Transverse colon (tissue), 4 donors: ENCODE results near the gene CADPS. TPM values are rescaled to one million over a fixed set of nuclear protein-coding genes. Genes with fewer than 3 reads are reported as not detected.

Experiments used
- DNase-seq: peaks from one replicate; pipeline ENCODE4 v3.0.0-alpha.2; 2019
- H3K27ac ChIP-seq, 4 donors: fragments of 200-600 bp; sonication (generic); 2 replicates each; pipeline ENCODE4 v1.5.1; 2016 to 2018; ENCODE audit warnings: inconsistent platforms in 4 of 4
- H3K27me3 ChIP-seq: fragments of 200-600 bp; sonication (generic); 2 replicates; pipeline ENCODE4 v1.5.1; 2017; ENCODE audit warnings: inconsistent platforms
- H3K36me3 ChIP-seq, 4 donors: fragments of 200-600 bp; sonication (generic); 2 replicates each; pipeline ENCODE4 v1.5.1; 2017 to 2019; ENCODE audit warnings: inconsistent platforms in 4 of 4
- H3K4me1 ChIP-seq, 4 donors: fragments of 200-600 bp; sonication (generic); 2 replicates each; pipeline ENCODE4 v1.5.1; 2017 to 2020; ENCODE audit warnings: inconsistent platforms in 4 of 4
- H3K4me3 ChIP-seq, 4 donors: fragments of 200-600 bp; sonication (generic); 1 replicate in 1 of 4; 2 replicates in 3 of 4; pipeline versions ENCODE4 v1.5.1 to v1.6.1; 2017 to 2019; ENCODE audit warnings: inconsistent platforms in 4 of 4
- H3K9me3 ChIP-seq, 2 donors: fragments of 200-600 bp; sonication (generic); 2 replicates each; pipeline ENCODE4 v1.5.1; 2017 to 2019; ENCODE audit warnings: inconsistent platforms in 2 of 2
- CTCF ChIP-seq, 5 experiments: fragments of 200-600 bp in 3 of 5; fragments of 450-650 bp in 2 of 5; sonication (generic) in 3 of 5; IDR thresholded peaks; 1 replicate in 2 of 5; 2 replicates in 3 of 5; pipeline ENCODE4 v1.5.1; 2016 to 2017; ENCODE audit warnings: antibody characterized with exemption in 5 of 5, inconsistent platforms in 3 of 5, mild to moderate bottlenecking in 2 of 5, moderate library complexity in 1 of 5
- EP300 ChIP-seq: sonication (generic); formaldehyde crosslinking; IDR thresholded peaks from one replicate; pipeline ENCODE4 v1.6.1; 2017; ENCODE audit warnings: antibody characterized with exemption, low read depth
- POLR2A ChIP-seq: fragments of 450-650 bp; IDR thresholded peaks from one replicate; pipeline ENCODE4 v1.6.1; 2016; ENCODE audit warnings: antibody characterized with exemption, mild to moderate bottlenecking, moderate library complexity
- POLR2AphosphoS5 ChIP-seq, 3 donors: sonication (generic); formaldehyde crosslinking; IDR thresholded peaks; one replicate each; pipeline ENCODE4 v1.6.1; 2016; ENCODE audit warnings: antibody characterized with exemption in 3 of 3
- WGBS, 2 donors: methylation state at CpG; one replicate each; pipeline ENCODE4 v1.1.5; 2018; ENCODE audit warnings: low coverage in 1 of 2; 5-methylcytosine and 5-hydroxymethylcytosine counted together
- in situ Hi-C, 4 donors: fragments of 200-750 bp; cut with MboI; loops; one replicate each; pipeline versions ENCODE4 v1.15.0 to v1.15.1; 2017; ENCODE audit warnings: low sequenced_read_pairs in 3 of 4, low pct_ligation_motif_present in 1 of 4, low pct_unique_long_range_greater_than_20kb in 1 of 4
- intact Hi-C: fragments of 100-400 bp; cut with DNase I; formaldehyde crosslinking; loops from one replicate; pipeline ENCODE4 v1.15.1; 2023; ENCODE audit warnings: low total_unique reads
- total RNA-seq, 4 donors: library from RNA; depleted of rRNA; stranded (reverse); fragments of >200 nt; gene quantifications; one replicate each; pipeline ENCODE4 v1.1.0, GENCODE V29; 2016

Gene CADPS
- total RNA-seq, 4 donors from 2014 or later, result 1.9 to 22.7 (median 8.9) TPM

- 52 to 67% methylated on average over 1 to 5 of the region's 5 CpGs for WGBS, 2 donors
- peak; percentile 26 for DNase-seq
- Histone ChIP-seq H3K27ac (peak overlapping the region; percentile 76 to 79 (median 78)), H3K27me3 (no peaks in the 10 kb centered on the region), H3K4me3 (no peak overlapping the region), H3K9me3 (no peaks in the 10 kb centered on the region), H3K4me1 (peaks cover 0 to 13% (median 6%) of the 10 kb centered on the region in 4 donors), H3K36me3 (no peaks in the 10 kb centered on the region)
- no peak for TF ChIP-seq CTCF (IDR thresholded peaks at IDR 0.05)
- TF ChIP-seq POLR2AphosphoS5 (IDR thresholded peaks at IDR 0.05), result peak in 1 of 3 donors; percentile 75
- intact Hi-C loops (no loop called here), in situ Hi-C loops (no loop called here)
These were observed 142.9 kb downstream of the CADPS start for GRCh38 chr3:62732183-62732904.

- Histone ChIP-seq H3K4me1 (peaks cover 0 to 10% (median 5%) of the 10 kb centered on the region in 4 donors), H3K36me3 (no peaks in the 10 kb centered on the region), H3K27ac (no peak overlapping the region), H3K4me3 (no peak overlapping the region), H3K9me3 (no peaks in the 10 kb centered on the region), H3K27me3 (no peaks in the 10 kb centered on the region)
- no peak for TF ChIP-seq POLR2AphosphoS5 (IDR thresholded peaks at IDR 0.05)
- no peak for TF ChIP-seq EP300
- intact Hi-C loops (no loop called here), in situ Hi-C loops (no loop called here)
- 68 to 92% methylated on average over 4 to 5 of the region's 5 CpGs for WGBS, 2 donors
- DNase-seq, result no peak
These were observed 147.2 kb downstream of the CADPS start for GRCh38 chr3:62727981-62728380.

GRCh38 chr3:62727536-62727935, 147.7 kb downstream of the CADPS start:
- intact Hi-C loops, result no loop called here
- 86 to 91% methylated on average over 1 of the region's 1 CpG for WGBS, 2 donors
- in situ Hi-C loops, result no loop called here
- TF ChIP-seq POLR2A, result no peak
- no peak for TF ChIP-seq POLR2AphosphoS5 (IDR thresholded peaks at IDR 0.05)
- TF ChIP-seq EP300, result no peak
- TF ChIP-seq CTCF (IDR thresholded peaks at IDR 0.05), result no peak
- no peaks in the 10 kb centered on the region for H3K27me3 ChIP-seq
- no peaks in the 10 kb centered on the region for H3K36me3 ChIP-seq
- H3K4me1 ChIP-seq, result peaks cover 0 to 7% (median 3%) of the 10 kb centered on the region in 4 donors
- no peak overlapping the region for H3K27ac ChIP-seq
- DNase-seq, result no peak
- no peak overlapping the region for H3K4me3 ChIP-seq
- no peaks in the 10 kb centered on the region for H3K9me3 ChIP-seq

GRCh38 chr3:62724503-62724902, 150.7 kb downstream of the CADPS start:
- DNase-seq, result no peak
- Histone ChIP-seq H3K4me1 (no peaks in the 10 kb centered on the region), H3K4me3 (no peak overlapping the region), H3K27me3 (no peaks in the 10 kb centered on the region), H3K27ac (no peak overlapping the region), H3K36me3 (no peaks in the 10 kb centered on the region), H3K9me3 (no peaks in the 10 kb centered on the region)
- in situ Hi-C loops (no loop called here), intact Hi-C loops (no loop called here)
- WGBS, 2 donors, result 73 to 84% methylated on average over 2 to 4 of the region's 4 CpGs
- no peak for TF ChIP-seq EP300
- no peak for TF ChIP-seq POLR2A
- no peak for TF ChIP-seq POLR2AphosphoS5 (IDR thresholded peaks at IDR 0.05)
- no peak for TF ChIP-seq CTCF (IDR thresholded peaks at IDR 0.05)

GRCh38 chr3:62723914-62724217, 151.3 kb downstream of the CADPS start:
- DNase-seq, result no peak
- Histone ChIP-seq H3K4me3 (no peak overlapping the region), H3K4me1 (no peaks in the 10 kb centered on the region), H3K9me3 (no peaks in the 10 kb centered on the region), H3K27me3 (no peaks in the 10 kb centered on the region), H3K27ac (no peak overlapping the region), H3K36me3 (no peaks in the 10 kb centered on the region)
- intact Hi-C loops (no loop called here), in situ Hi-C loops (no loop called here)
- 63% methylated on average over 1 of the region's 1 CpG; no CpG with 5 or more reads in 1 of the 2 donors for WGBS, 2 donors
- no peak for TF ChIP-seq POLR2AphosphoS5 (IDR thresholded peaks at IDR 0.05)
- TF ChIP-seq EP300, result no peak
- no peak for TF ChIP-seq POLR2A
- TF ChIP-seq CTCF (IDR thresholded peaks at IDR 0.05), result no peak
